Fibroblast of pulmonary artery (primary cell): ENCODE results near the gene SLC18B1.

Source experiments
- DNase-seq: peaks from one replicate; pipeline ENCODE4 v3.0.0-alpha.2; 2010; ENCODE audit warnings: low read depth
- H3K4me3 ChIP-seq: replicated peaks from 2 replicates; pipeline ENCODE4 v1.5.1; 2011; ENCODE audit warnings: low read depth, mild to moderate bottlenecking, control low read depth, low read length, moderate library complexity
- CTCF ChIP-seq: IDR thresholded peaks from 2 replicates; pipeline ENCODE4 v1.5.1; 2011; ENCODE audit warnings: mild to moderate bottlenecking, control low read depth, low read length, inconsistent platforms; ENCODE audit errors: missing control alignments

SLC18B1 gene

GRCh38 chr6:132725471-132725870 is 73.0 kb downstream of the SLC18B1 start:
- no peak overlapping the region for H3K4me3 ChIP-seq
- no peak for DNase-seq
- TF ChIP-seq CTCF, result no peak

- H3K4me3 ChIP-seq, result no peak overlapping the region
- DNase-seq, result no peak
- TF ChIP-seq CTCF, result no peak
These were observed 78.5 kb downstream of the SLC18B1 start for GRCh38 chr6:132719736-132720448.
